ENCODE measurements around the gene CBX2.
A peak's percentile ranks its signal among the peaks of the same experiment; 100 is the strongest.

CBX2 gene

GRCh38 chr17:79803421-79803996 lies 25.6 kb downstream of the CBX2 start:
- peaks cover 88% of the 10 kb centered on the region for H3K27me3 ChIP-seq (ENCODE audit: insufficient read depth, poor library complexity, severe bottlenecking)
- peak in 1 of 2 experiments; percentile 47 for DNase-seq (ENCODE audit: low read depth in 1 of 2, low spot score in 1 of 2)
- H3K4me3 ChIP-seq (replicated peaks; ENCODE audit: insufficient read depth, low read length) = no peak overlapping the region
- H3K27ac ChIP-seq (replicated peaks) = no peak overlapping the region
- peak; percentile 43; the same call in 1 of the 2 replicates for TF ChIP-seq SPI1 (IDR thresholded peaks at IDR 0.05; ENCODE audit: borderline replicate concordance, low read depth)
- TF ChIP-seq POLR2AphosphoS5 (IDR thresholded peaks at IDR 0.05; ENCODE audit: low read depth) = no peak

GRCh38 chr17:79803997-79804855 lies 26.3 kb downstream of the CBX2 start:
- TF ChIP-seq GABPA (IDR thresholded peaks at IDR 0.05; ENCODE audit: low read depth) (peak; percentile 50), CTCF (IDR thresholded peaks at IDR 0.05; ENCODE audit: insufficient read depth, low read length) (no peak), REST (IDR thresholded peaks at IDR 0.05; ENCODE audit: insufficient replicate concordance, low read depth) (no peak), SPI1 (IDR thresholded peaks at IDR 0.05; ENCODE audit: borderline replicate concordance, low read depth) (peak; percentile 64)
- Histone ChIP-seq H3K4me3 (replicated peaks; ENCODE audit: insufficient read depth, low read length) (peak overlapping the region; percentile 25; the same call in 1 of the 2 replicates), H3K27ac (replicated peaks) (no peak overlapping the region), H3K27me3 (ENCODE audit: insufficient read depth, poor library complexity, severe bottlenecking) (peaks cover 88% of the 10 kb centered on the region)
- DNase-seq (ENCODE audit: low read depth in 1 of 2, low spot score in 1 of 2) = peak; percentile 60 to 61

- Histone ChIP-seq H3K27me3 (ENCODE audit: insufficient read depth, poor library complexity, severe bottlenecking) (peaks cover 81% of the 10 kb centered on the region), H3K4me3 (replicated peaks; ENCODE audit: insufficient read depth, low read length) (no peak overlapping the region), H3K27ac (replicated peaks) (no peak overlapping the region)
- TF ChIP-seq CTCF (IDR thresholded peaks at IDR 0.05; ENCODE audit: insufficient read depth, low read length) (no peak), SPI1 (IDR thresholded peaks at IDR 0.05; ENCODE audit: borderline replicate concordance, low read depth) (no peak), POLR2AphosphoS5 (IDR thresholded peaks at IDR 0.05; ENCODE audit: low read depth) (no peak), GABPA (IDR thresholded peaks at IDR 0.05; ENCODE audit: low read depth) (no peak), REST (IDR thresholded peaks at IDR 0.05; ENCODE audit: insufficient replicate concordance, low read depth) (no peak)
- DNase-seq (ENCODE audit: low read depth in 1 of 2, low spot score in 1 of 2) = no peak
Observed at GRCh38 chr17:79804856-79805696, 27.1 kb downstream of the CBX2 start.

- TF ChIP-seq SPI1 (IDR thresholded peaks at IDR 0.05; ENCODE audit: borderline replicate concordance, low read depth) = no peak
- TF ChIP-seq REST (IDR thresholded peaks at IDR 0.05; ENCODE audit: insufficient replicate concordance, low read depth) = no peak
- no peak for TF ChIP-seq POLR2AphosphoS5 (IDR thresholded peaks at IDR 0.05; ENCODE audit: low read depth)
- TF ChIP-seq CTCF (IDR thresholded peaks at IDR 0.05; ENCODE audit: insufficient read depth, low read length) = no peak
- no peak for TF ChIP-seq GABPA (IDR thresholded peaks at IDR 0.05; ENCODE audit: low read depth)
- H3K27ac ChIP-seq (replicated peaks) = no peak overlapping the region
- H3K4me3 ChIP-seq (replicated peaks; ENCODE audit: insufficient read depth, low read length) = no peak overlapping the region
- DNase-seq (ENCODE audit: low read depth in 1 of 2, low spot score in 1 of 2) = no peak
- H3K27me3 ChIP-seq (ENCODE audit: insufficient read depth, poor library complexity, severe bottlenecking) = peaks cover 78% of the 10 kb centered on the region
Observed at GRCh38 chr17:79806446-79806760, 28.5 kb downstream of the CBX2 start.

Data from HL-60 (cell line).